Trophoblast cell (in vitro differentiated cells and primary cell): ENCODE measurements around the gene PPFIBP2.

Experiments used
- DNase-seq, 2 donors: peaks; one replicate each; pipeline ENCODE4 v3.0.0-alpha.2; 2016
- H2AFZ ChIP-seq: 2 replicates; pipeline ENCODE4 v1.6.1; 2013; ENCODE audit warnings: low read length, moderate library complexity, mild to moderate bottlenecking; ENCODE audit not compliant: insufficient read depth, poor library complexity
- H2AK5ac ChIP-seq: 2 replicates; pipeline ENCODE4 v1.6.1; 2013; ENCODE audit warnings: mild to moderate bottlenecking, low read length
- H2BK120ac ChIP-seq: 2 replicates; pipeline ENCODE4 v1.6.1; 2013; ENCODE audit warnings: low read length, mild to moderate bottlenecking, moderate library complexity; ENCODE audit not compliant: insufficient read depth, poor library complexity
- H2BK12ac ChIP-seq: 2 replicates; pipeline ENCODE4 v1.6.1; 2013; ENCODE audit warnings: mild to moderate bottlenecking, low read length, moderate library complexity
- H2BK5ac ChIP-seq: 2 replicates; pipeline ENCODE4 v1.6.1; 2013; ENCODE audit warnings: low read length, low read depth, moderate library complexity, mild to moderate bottlenecking; ENCODE audit not compliant: poor library complexity
- H3K14ac ChIP-seq: 2 replicates; pipeline ENCODE4 v1.6.1; 2013; ENCODE audit warnings: mild to moderate bottlenecking, low read length
- H3K18ac ChIP-seq: 2 replicates; pipeline ENCODE4 v1.6.1; 2013; ENCODE audit warnings: mild to moderate bottlenecking, low read length
- H3K23ac ChIP-seq: 2 replicates; pipeline ENCODE4 v1.6.1; 2013; ENCODE audit warnings: low read length
- H3K27ac ChIP-seq: 2 replicates; pipeline ENCODE4 v1.5.1; 2013; ENCODE audit warnings: low read depth, mild to moderate bottlenecking, inconsistent platforms, low read length, moderate library complexity
- H3K27me3 ChIP-seq: 2 replicates; pipeline ENCODE4 v1.6.1; 2013; ENCODE audit warnings: inconsistent platforms, mild to moderate bottlenecking, low read length, moderate library complexity; ENCODE audit not compliant: insufficient read depth
- H3K36me3 ChIP-seq, 2 experiments: 1 replicate in 1 of 2; 2 replicates in 1 of 2; pipeline ENCODE4 v1.6.1; 2013; ENCODE audit warnings: low read length in 2 of 2, mild to moderate bottlenecking in 2 of 2, moderate library complexity in 1 of 2; ENCODE audit not compliant: insufficient read depth in 2 of 2, control insufficient read depth in 1 of 2
- H3K4ac ChIP-seq: 2 replicates; pipeline ENCODE4 v1.6.1; 2013; ENCODE audit warnings: low read depth, mild to moderate bottlenecking, low read length, moderate library complexity
- H3K4me1 ChIP-seq, 2 experiments: 1 replicate in 1 of 2; 2 replicates in 1 of 2; pipeline ENCODE4 v1.6.1; 2013; ENCODE audit warnings: low read length in 2 of 2, mild to moderate bottlenecking in 2 of 2, moderate library complexity in 1 of 2; ENCODE audit not compliant: insufficient read depth in 2 of 2, control insufficient read depth in 1 of 2
- H3K4me2 ChIP-seq: 2 replicates; pipeline ENCODE4 v1.6.1; 2013; ENCODE audit warnings: inconsistent platforms, mild to moderate bottlenecking, low read length, moderate library complexity
- H3K4me3 ChIP-seq: 2 replicates; pipeline ENCODE4 v1.5.1; 2013; ENCODE audit warnings: mild to moderate bottlenecking, low read depth, low read length, inconsistent platforms
- H3K79me1 ChIP-seq: one replicate; pipeline ENCODE4 v1.6.1; 2013; ENCODE audit warnings: low read length
- H3K79me2 ChIP-seq: 2 replicates; pipeline ENCODE4 v1.6.1; 2013; ENCODE audit warnings: low read length, mild to moderate bottlenecking; ENCODE audit not compliant: control insufficient read depth, insufficient read depth, poor library complexity
- H3K9ac ChIP-seq: 2 replicates; pipeline ENCODE4 v1.6.1; 2013; ENCODE audit warnings: mild to moderate bottlenecking, low read length
- H3K9me3 ChIP-seq: 2 replicates; pipeline ENCODE4 v1.6.1; 2013; ENCODE audit warnings: low read depth, mild to moderate bottlenecking, control low read depth, inconsistent platforms, low read length; ENCODE audit not compliant: insufficient read depth
- H4K12ac ChIP-seq: 2 replicates; pipeline ENCODE4 v1.6.1; 2013; ENCODE audit warnings: low read depth, mild to moderate bottlenecking, low read length, moderate library complexity
- H4K8ac ChIP-seq: 2 replicates; pipeline ENCODE4 v1.6.1; 2013; ENCODE audit warnings: low read depth, mild to moderate bottlenecking, low read length, moderate library complexity
- H4K91ac ChIP-seq: one replicate; pipeline ENCODE4 v1.6.1; 2013; ENCODE audit warnings: low read depth, mild to moderate bottlenecking, low read length, moderate library complexity
- WGBS: extraction: QIAGEN DNeasy Blood & Tissue Kit; methylation state at CpG from one replicate; pipeline ENCODE4 v1.1.7; 2013; ENCODE audit warnings: missing lambda C conversion rate; ENCODE audit not compliant: insufficient read length, insufficient coverage; ENCODE audit errors: extremely low coverage; 5-methylcytosine and 5-hydroxymethylcytosine counted together

The PPFIBP2 gene

GRCh38 chr11:7621090-7621489 is 107.3 kb downstream of the PPFIBP2 start:
- Histone ChIP-seq H2BK12ac (no peak overlapping the region), H3K9ac (no peak overlapping the region), H2AFZ (no peak overlapping the region), H4K12ac (no peak overlapping the region), H3K79me1 (no peaks in the 10 kb centered on the region), H3K4me1 (no peaks in the 10 kb centered on the region), H4K8ac (no peak overlapping the region), H3K27ac (no peak overlapping the region), H2AK5ac (no peak overlapping the region), H4K91ac (no peak overlapping the region), H3K4me3 (no peak overlapping the region), H3K18ac (no peak overlapping the region), H3K14ac (no peak overlapping the region), H3K23ac (peak overlapping the region; percentile 37), H3K4ac (no peak overlapping the region), H2BK120ac (no peak overlapping the region), H3K79me2 (no peaks in the 10 kb centered on the region), H3K9me3 (no peaks in the 10 kb centered on the region), H3K4me2 (no peak overlapping the region), H2BK5ac (no peak overlapping the region), H3K27me3 (no peaks in the 10 kb centered on the region), H3K36me3 (peaks cover 8 to 25% of the 10 kb centered on the region in 2 experiments)
- WGBS: no CpG with 5 or more reads among the region's 3 CpGs
- no peak for DNase-seq

- Histone ChIP-seq H3K79me2 (no peaks in the 10 kb centered on the region), H3K14ac (no peak overlapping the region), H2BK5ac (no peak overlapping the region), H2AFZ (no peak overlapping the region), H4K12ac (no peak overlapping the region), H2AK5ac (no peak overlapping the region), H3K4ac (no peak overlapping the region), H3K18ac (no peak overlapping the region), H3K9ac (no peak overlapping the region), H3K4me1 (no peaks in the 10 kb centered on the region), H2BK12ac (no peak overlapping the region), H3K27ac (no peak overlapping the region), H3K79me1 (no peaks in the 10 kb centered on the region), H3K9me3 (no peaks in the 10 kb centered on the region), H2BK120ac (no peak overlapping the region), H4K91ac (no peak overlapping the region), H3K4me2 (no peak overlapping the region), H4K8ac (no peak overlapping the region), H3K4me3 (no peak overlapping the region), H3K27me3 (no peaks in the 10 kb centered on the region), H3K36me3 (peaks cover 8 to 25% of the 10 kb centered on the region in 2 experiments), H3K23ac (no peak overlapping the region)
- WGBS: no CpG with 5 or more reads among the region's 1 CpG
- DNase-seq: no peak
Observed at GRCh38 chr11:7621554-7621953, 107.8 kb downstream of the PPFIBP2 start.

GRCh38 chr11:7622721-7623120 is 108.9 kb downstream of the PPFIBP2 start:
- Histone ChIP-seq H3K9me3 (no peaks in the 10 kb centered on the region), H2BK12ac (no peak overlapping the region), H4K8ac (no peak overlapping the region), H2AFZ (no peak overlapping the region), H3K79me1 (no peaks in the 10 kb centered on the region), H3K4me3 (no peak overlapping the region), H3K79me2 (no peaks in the 10 kb centered on the region), H2BK120ac (no peak overlapping the region), H3K27ac (no peak overlapping the region), H3K27me3 (no peaks in the 10 kb centered on the region), H3K36me3 (peaks cover 12 to 23% of the 10 kb centered on the region in 2 experiments), H2AK5ac (no peak overlapping the region), H3K4ac (no peak overlapping the region), H4K91ac (no peak overlapping the region), H3K4me2 (no peak overlapping the region), H4K12ac (no peak overlapping the region), H3K9ac (no peak overlapping the region), H3K14ac (no peak overlapping the region), H3K23ac (no peak overlapping the region), H3K18ac (no peak overlapping the region), H3K4me1 (no peaks in the 10 kb centered on the region), H2BK5ac (no peak overlapping the region)
- DNase-seq: no peak
- no CpG with 5 or more reads among the region's 2 CpGs for WGBS

- no peak overlapping the region for H2BK120ac ChIP-seq
- no peaks in the 10 kb centered on the region for H3K27me3 ChIP-seq
- no peak overlapping the region for H2AK5ac ChIP-seq
- H2BK5ac ChIP-seq: no peak overlapping the region
- DNase-seq: no peak
- H3K4me1 ChIP-seq: no peaks in the 10 kb centered on the region
- H3K4me3 ChIP-seq: no peak overlapping the region
- H3K4me2 ChIP-seq: no peak overlapping the region
- no peaks in the 10 kb centered on the region for H3K79me1 ChIP-seq
- WGBS: no CpG with 5 or more reads among the region's 3 CpGs
- no peaks in the 10 kb centered on the region for H3K79me2 ChIP-seq
- no peak overlapping the region for H3K18ac ChIP-seq
- H3K27ac ChIP-seq: no peak overlapping the region
- no peak overlapping the region for H4K12ac ChIP-seq
- H3K9me3 ChIP-seq: no peaks in the 10 kb centered on the region
- H3K14ac ChIP-seq: no peak overlapping the region
- no peak overlapping the region for H4K8ac ChIP-seq
- H3K23ac ChIP-seq: no peak overlapping the region
- no peak overlapping the region for H3K9ac ChIP-seq
- H2BK12ac ChIP-seq: no peak overlapping the region
- H3K36me3 ChIP-seq: peaks cover 18 to 44% of the 10 kb centered on the region in 2 experiments
- H4K91ac ChIP-seq: no peak overlapping the region
- no peak overlapping the region for H2AFZ ChIP-seq
- H3K4ac ChIP-seq: no peak overlapping the region
Observed at GRCh38 chr11:7628660-7629059, 114.9 kb downstream of the PPFIBP2 start.
